A172 (cell line): ENCODE results near the gene KIAA1671. TPM values are rescaled to one million over a fixed set of nuclear protein-coding genes. Genes with fewer than 3 reads are reported as not detected.
A peak's percentile ranks its signal among the peaks of the same experiment; 100 is the strongest.

Source experiments
- DNase-seq: peaks from one replicate; pipeline ENCODE4 v3.0.0-alpha.2; 2015; ENCODE audit warnings: low spot score
- total RNA-seq: library from RNA; depleted of rRNA; stranded (reverse); fragments of >200 nt; shearing (Covaris generic); gene quantifications from 2 replicates; pipeline ENCODE4 v1.2.3, GENCODE V29; 2014

KIAA1671 gene
- total RNA-seq, 1 experiment from 2014 or later = 6.1 TPM

GRCh38 chr22:25013607-25014006 lies 61.1 kb downstream of the KIAA1671 start:
- DNase-seq = no peak

DNA sequence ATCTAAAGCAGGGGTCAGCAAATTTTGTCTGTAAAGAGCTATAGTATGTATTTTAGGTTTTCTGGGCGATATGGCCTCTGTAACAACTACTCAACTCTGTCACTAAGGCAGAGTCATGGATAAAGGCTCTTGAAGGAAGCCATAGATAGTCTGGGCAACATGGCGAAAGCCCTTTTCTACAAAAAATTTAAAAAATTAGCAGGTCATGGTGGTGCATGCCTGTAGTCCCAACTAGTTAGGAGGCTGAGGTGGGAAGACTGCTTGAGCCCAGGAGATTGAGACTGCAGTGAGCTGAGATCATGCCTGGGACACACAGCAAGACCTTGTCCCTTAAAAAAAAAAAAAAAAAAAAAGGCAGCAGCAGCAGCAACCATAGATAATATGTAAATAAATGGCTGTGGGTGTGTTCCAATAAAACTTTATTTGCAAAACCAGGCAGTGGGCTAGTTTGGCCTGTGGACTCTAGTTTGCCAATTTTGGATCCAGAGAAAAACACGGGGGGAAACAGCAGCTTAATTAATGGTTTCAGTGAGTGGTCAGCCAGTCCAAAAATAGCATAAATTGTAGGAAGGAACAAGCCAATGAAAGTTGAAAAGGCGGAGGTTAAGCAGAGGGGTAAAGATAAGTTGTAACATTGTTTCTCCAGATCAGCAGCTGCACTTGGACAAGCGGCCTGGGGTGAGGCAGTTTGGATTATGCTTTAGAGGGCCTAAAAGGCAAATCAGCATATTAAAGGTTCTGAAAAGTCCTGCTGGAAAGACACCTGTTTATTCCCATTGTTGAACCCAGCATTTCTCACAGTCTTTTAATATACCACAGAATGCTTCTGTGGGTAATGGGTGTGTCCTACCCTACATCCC lies 62.6 kb downstream of the KIAA1671 start:
- DNase-seq = no peak

- DNase-seq = no peak
These were observed 63.8 kb downstream of the KIAA1671 start for GRCh38 chr22:25016311-25016710.

GRCh38 chr22:25018009-25018408 lies 65.5 kb downstream of the KIAA1671 start:
- DNase-seq = no peak

DNA sequence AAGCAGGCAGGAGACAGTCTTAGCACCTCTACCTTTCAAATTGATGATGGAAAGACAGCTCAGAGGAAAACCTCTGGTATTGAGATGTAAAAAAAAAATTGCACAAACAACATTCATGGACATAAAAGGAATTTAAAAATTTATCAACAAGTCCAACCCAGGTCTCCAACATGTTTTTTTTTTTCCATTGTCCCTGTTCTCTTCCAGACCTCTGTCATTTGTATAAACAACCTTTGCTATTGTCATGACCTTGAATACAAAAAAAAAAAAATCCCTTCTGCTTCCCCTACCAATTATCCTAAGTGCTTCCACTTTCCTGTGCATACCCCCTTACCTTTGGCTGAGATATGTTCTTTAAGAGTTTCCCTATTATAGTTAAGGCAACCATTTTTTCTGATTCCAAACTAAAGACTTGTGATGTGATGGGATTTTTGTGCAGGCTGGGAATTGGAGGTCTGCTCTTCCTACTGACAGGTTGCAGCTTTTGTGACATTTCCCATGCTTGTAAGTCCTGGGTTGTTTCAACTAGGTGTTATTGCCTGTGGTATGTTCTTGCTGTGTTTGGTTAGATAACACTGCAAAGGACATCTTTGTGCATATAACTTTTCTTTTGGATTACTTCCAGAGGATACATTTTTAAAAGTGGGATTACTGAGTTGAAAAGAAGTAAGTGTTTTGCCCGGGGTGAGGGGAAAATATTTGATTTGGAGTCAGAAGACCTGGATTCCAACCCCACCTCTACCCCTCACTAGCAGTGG lies 67.1 kb downstream of the KIAA1671 start:
- DNase-seq = no peak

GRCh38 chr22:25021409-25021808 lies 68.9 kb downstream of the KIAA1671 start:
- DNase-seq = no peak

DNA sequence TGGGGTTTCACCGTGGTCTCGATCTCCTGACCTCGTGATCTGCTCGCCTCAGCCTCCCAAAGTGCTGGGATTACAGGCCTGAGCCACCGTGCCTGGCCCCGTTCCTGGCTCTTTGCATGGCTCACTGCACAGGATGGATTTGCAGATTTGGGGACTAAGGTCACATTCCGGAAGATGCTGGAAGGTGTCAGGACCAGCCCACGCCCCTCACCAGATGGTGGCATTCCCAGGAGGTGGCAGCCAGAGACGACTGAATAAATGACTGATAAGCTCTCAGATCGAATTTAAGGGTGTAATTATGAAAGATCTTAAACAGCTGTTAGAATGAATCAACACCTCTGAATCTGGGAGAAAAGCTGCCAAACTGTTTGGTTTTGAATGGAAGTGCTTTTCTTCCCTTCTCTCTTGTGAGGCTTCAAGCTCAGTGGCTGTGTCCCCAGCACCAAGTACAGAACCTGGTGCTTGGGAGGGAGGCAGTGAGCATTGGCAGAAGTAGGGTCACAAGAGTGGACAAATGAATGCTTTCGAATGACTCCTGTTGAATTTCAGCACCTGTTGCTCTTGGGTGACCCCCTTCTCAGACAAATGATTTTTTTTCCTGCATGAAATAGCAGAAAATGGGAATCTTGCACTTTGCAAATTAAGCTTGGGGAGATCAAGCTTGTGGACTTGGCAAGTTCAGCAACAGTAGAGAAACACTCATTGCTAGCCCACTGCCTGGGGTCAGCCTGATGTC lies 69.6 kb downstream of the KIAA1671 start:
- DNase-seq = no peak

GRCh38 chr22:25023879-25024278 lies 71.4 kb downstream of the KIAA1671 start:
- no peak for DNase-seq

- DNase-seq = no peak
These were observed 72.4 kb downstream of the KIAA1671 start for GRCh38 chr22:25024895-25025294.

- peak; percentile 33 for DNase-seq
These were observed 73.2 kb downstream of the KIAA1671 start for GRCh38 chr22:25025491-25026400.

DNA sequence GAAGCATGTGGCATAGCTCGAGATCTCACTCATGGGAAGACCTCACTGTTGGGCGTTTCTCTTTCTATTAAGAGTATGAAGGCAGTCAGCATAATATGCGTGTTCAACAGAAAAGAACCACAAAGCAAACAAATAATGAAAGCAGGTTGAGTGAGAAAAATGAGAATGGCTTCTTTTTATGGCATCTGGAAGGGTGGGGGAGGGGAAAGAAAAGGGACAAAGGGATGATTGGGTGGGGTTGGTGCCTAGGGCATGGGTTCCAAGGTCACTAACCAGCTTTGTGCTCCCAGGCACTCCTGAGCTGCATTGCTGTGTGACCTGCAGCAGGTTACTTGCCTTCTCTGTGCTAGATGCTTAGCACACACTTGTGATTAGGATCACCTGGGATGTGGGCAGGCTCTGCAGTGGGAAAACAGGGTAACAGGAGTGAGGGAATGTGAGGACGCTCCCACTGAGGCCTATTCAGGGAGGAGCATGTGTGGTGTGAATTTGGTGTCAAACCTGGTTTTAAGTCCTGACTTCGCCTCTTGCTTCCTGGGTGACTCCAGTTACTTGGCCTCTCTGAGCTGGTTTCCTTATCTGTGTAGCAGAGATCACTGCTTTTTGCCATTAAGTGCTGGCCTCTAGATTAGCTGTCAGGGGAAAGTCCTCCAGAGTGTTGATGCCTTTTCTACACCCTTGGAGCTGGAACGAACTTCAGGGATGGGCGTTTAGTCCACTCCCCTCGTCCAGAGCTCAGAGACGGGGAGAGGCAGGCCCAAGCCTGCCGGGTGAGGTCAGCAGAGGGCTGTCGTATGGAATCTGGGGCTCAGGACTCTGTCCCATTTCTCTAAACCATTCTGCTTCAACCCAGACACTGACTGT lies 74.8 kb downstream of the KIAA1671 start:
- DNase-seq = no peak

DNA sequence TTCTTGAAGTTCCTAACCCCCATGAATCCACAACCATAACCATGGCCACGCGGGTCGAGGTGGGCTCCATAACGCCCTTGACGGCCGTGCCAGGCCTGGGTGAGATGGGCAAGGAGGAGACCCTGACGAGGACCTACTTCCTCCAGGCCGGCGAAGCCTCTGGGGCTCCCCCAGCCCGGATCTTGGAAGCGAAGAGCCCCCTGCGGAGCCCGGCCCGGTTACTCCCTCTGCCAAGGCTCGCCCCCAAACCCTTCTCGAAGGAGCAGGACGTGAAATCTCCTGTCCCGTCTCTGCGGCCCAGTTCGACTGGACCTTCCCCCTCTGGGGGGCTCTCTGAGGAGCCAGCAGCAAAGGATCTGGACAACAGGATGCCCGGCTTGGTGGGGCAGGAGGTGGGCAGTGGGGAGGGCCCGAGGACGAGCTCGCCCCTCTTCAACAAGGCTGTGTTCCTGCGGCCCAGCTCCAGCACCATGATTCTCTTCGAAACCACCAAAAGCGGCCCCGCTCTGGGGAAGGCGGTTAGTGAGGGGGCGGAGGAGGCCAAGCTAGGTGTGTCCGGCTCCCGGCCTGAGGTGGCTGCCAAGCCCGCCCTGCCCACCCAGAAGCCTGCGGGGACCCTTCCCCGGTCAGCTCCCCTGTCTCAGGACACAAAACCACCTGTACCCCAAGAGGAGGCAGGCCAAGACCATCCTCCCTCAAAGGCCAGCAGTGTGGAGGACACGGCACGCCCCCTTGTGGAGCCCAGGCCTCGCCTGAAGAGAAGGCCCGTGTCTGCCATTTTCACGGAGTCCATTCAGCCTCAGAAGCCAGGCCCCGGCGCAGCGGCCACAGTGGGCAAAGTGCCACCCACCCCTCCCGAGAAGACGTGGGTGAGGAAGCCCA lies 75.7 kb downstream of the KIAA1671 start:
- DNase-seq = no peak

DNA sequence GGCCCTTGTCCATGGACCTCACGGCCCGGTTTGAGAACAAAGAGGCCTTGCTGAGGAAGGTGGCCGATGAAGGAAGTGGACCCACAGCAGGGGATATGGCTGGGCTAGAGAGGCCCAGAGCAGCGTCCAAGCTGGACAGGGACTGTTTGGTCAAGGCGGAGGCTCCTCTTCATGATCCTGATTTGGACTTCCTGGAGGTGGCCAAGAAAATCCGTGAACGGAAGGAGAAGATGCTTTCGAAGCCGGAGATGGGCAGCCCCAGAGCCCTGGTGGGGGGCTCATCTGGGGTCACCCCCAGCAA lies 76.3 kb downstream of the KIAA1671 start:
- DNase-seq = no peak

GRCh38 chr22:25029181-25029580 lies 76.7 kb downstream of the KIAA1671 start:
- DNase-seq = no peak

DNA sequence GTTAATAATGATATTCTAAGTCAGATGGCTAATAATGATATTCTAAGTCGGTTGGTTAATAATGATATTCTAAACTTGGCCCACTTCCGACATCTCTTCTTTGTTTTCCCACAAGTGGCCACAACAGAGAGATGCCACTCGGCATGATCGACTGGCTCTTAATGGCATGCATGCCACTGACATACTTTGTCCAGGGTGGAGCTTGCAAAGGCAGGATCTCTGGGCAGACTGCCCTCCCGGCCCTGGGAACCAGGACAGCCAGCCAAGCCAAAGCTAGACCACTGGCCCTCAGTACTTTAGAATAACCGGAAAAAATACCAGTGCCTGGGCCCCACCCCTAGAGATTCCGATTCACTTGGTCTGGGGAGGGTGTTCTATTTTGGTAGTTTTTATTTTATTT lies 78.1 kb downstream of the KIAA1671 start:
- peak; percentile 64 for DNase-seq

- no peak for DNase-seq
These were observed 79.5 kb downstream of the KIAA1671 start for GRCh38 chr22:25032066-25032465.

DNA sequence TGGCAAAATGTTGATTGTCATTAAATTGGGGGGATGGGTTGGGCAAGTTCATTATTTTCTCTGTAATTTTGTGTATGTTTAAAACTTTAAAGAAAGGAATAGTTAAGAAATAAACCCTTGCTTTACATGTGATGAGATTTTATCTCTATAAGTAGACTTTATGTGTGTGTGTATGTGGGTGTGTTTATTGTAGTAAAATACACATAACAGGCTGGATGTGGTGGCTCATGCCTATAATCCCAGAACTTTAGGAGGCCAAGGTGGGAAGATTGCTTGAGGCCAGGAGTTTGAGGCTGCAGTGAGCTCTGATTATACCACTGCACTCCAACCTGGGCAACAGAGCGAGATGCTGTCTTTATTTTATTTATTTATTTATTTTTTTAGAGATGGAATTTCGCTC lies 83.2 kb downstream of the KIAA1671 start:
- no peak for DNase-seq

GRCh38 chr22:25038239-25038638 lies 85.7 kb downstream of the KIAA1671 start:
- DNase-seq = no peak

- DNase-seq = no peak
These were observed 86.3 kb downstream of the KIAA1671 start for GRCh38 chr22:25038771-25039170.
